HG02970 (cell line): Measurements from ENCODE around the gene DMAC2.
"Not testable (repeated sequence)": the region's sequence is repeated elsewhere in the genome, so short reads cannot be mapped to it uniquely, and the experiment has no call there.

Experiments used
- ATAC-seq: cut with Tn5 transposase; IDR thresholded peaks from one replicate; pipeline ENCODE4 v1.9.1; 2021; ENCODE audit warnings: mild to moderate bottlenecking, moderate library complexity, moderate number of reproducible peaks; ENCODE audit not compliant: unreplicated experiment, low FRiP score

DMAC2 gene

DNA sequence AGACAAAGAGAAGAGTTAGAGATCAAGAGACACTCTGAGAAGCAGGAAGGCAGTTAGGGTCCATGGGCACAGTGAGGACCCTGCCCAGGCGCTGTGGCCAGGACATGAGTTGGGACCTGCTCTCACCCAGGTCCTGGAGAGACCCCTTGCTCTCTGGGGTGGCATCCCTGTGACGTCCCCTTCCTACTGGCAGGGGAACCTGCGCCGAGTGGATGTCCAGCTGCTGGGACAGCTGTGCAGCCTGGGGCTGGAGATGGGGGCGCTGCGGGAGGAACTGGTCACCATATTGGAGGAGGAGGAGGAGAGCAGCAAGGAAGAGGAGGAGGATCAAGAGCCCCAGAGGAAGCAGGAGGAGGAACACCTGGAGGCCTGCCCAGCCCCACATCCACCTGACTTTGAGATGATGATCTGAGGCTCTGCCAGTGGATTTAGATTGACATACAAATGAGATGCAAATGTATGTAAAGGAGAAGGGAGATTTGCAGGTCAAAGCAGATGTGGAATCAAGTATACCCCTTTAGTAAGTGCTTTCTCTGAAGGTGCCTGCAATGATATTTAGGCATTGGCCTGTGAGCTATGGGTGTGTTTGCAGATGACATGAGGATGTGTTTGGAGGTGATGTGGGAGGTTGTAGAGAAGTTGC lies 4.2 kb upstream of the DMAC2 start:
- ATAC-seq, result no peak

DNA sequence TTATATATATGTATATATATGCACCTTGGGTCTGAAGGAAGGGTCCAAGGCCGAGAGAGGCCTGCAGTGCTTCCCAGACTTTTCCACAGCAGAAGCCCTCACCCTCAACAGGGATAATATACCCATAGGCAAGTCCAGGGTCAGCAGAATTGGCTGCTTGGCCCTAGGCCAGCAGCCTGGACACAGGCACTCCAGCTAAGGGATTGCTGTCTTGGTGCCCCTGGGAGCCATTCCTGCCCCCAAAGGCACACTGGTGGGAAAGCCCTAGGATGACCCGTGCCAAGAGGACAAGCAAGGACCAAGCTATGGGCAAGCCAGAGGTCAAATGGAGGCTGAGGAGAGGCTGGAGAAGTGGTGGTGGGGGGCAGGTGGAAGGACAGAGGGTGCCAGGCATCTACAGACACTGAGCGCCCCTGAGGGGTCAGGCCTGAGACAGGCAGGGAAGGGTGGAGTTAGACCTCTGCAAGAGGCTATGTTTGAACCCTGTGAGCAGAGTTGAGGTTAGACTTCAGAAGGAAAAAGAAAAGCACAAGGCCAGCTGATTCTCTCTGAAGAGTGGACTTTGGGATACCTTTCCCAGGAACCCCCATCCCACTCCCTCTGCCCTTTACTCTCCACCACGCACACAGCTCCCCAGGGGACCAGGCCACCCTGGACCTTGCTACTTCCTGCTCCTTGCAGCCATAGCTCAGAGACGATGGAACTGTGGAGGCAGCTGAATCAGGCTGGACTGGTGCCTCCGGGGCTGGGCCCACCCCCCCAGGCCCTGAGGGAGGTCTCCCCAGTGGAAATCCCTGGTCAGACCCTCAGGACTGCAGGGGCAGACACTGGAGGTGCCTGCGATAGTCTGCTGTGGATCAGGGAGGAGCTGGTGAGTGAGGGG lies 3.0 kb upstream of the DMAC2 start, which contains the start of gene ERICH4:
ERICH4 (plus strand) TSS at position 684 of the 883 bp plus-strand sequence; CDS start at position 698, 14 bp downstream.
- no peak for ATAC-seq

GRCh38 chr19:41441321-41441945 lies 1.7 kb upstream of the DMAC2 start:
- ATAC-seq, result no peak

DNA sequence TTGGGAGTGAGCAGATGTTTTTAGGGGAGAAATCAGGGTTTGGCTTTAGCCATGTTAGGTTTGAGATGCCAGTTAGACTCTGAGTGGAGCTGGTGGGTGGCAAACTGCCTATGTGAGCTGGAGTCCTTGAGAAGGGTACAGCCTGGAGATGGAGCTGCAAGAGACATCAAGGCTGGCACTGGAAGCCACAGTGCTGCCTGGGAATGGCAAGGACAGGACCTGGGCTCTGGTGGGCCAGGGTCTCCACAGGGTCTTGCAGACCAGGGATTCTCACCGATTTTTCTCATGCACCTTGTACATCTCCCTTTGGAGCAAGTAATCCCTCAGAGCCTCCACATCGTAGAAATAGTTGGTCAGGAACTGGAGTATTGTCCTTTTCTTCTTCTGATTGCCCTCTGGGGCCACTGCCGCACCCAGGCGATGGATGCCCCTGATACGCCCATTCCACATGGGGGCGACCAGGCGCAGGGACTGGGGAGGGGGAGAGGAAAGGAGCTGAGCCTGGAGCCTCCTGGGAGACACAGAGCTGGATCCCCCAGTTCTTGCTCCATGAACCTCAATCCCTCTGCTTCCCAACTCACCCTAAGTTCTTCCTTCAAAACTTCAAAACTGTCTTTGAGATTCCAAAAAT lies 1.7 kb downstream of the DMAC2 start:
- ATAC-seq, result no peak

GRCh38 chr19:41436674-41436951 lies 3.1 kb downstream of the DMAC2 start:
- no peak for ATAC-seq

DNA sequence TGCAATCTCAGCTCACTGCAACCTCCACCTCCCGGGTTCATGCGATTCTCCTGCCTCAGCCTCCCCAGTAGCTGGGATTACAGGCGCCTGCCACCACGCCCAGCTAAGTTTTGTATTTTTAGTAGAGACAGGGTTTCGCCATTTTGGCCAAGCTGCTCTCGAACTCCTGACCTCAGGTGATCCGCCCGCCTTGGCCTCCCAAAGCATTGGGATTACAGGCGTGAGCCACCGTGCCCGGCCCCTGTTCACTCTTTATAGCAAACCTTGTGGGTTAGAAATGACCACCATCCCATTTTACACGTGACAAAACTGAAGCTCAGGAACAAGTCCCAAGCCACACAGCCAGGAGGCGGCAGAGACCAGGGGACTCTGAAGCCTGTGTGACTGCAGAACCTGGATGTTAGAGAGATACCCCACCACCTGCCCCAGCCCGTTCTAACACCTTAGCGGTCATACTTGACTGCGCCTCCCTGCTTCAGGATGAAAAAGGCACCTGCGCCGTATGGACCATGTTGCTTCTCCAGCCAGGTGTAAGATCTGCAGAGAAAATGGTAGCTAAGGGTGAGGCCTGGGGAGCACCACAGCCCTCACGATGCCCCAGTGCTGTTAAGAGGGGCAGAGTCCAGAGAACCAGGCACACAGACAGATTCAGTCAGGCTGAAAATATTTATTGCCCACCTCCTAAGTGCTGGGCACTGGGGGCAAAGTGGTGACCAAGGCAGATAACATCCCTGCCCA lies 3.6 kb downstream of the DMAC2 start:
- no peak for ATAC-seq

DNA sequence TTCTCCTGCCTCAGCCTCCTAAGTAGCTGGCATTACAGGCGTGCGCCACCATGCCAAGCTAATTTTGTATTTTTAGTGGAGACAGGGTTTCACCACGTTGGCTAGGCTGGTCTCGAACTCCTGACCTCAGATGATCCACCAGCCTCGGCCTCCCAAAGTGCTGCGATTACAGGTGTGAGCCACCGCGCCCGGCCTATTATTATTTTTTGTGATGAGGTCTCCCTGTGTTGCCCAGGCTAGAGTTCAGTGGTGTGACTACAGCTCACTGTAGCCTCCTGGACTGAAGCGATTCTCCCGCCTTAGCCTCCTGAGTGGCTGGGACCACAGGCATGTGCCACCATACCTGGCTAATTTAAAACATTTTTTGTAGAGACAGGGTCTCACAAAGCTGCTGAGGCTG lies 4.3 kb downstream of the DMAC2 start:
- not testable (repeated sequence) for ATAC-seq

GRCh38 chr19:41434450-41434849 lies 5.3 kb downstream of the DMAC2 start:
- no peak for ATAC-seq

DNA sequence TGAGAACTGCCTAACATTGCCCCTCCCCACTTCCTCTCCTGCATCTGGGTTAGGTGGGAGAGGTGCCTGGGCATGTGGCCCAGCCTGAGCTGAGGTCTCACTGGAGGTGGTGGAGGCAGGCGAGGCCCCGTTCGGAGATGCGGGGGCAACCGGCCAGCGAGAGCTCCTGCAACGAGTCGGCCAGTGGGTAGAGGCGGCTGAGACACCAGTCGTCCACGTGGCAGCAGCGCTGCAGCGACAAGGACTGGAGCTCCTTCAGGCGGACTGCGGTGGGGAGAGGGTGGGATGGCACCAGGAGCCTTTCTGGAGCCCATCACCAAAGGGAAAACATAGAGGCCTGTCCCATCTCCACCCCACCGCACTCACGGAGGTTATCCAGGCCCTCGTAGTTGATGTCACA lies 6.5 kb downstream of the DMAC2 start:
- no peak for ATAC-seq

- no peak for ATAC-seq
Observed at GRCh38 chr19:41431426-41432386, 8.0 kb downstream of the DMAC2 start.

DNA sequence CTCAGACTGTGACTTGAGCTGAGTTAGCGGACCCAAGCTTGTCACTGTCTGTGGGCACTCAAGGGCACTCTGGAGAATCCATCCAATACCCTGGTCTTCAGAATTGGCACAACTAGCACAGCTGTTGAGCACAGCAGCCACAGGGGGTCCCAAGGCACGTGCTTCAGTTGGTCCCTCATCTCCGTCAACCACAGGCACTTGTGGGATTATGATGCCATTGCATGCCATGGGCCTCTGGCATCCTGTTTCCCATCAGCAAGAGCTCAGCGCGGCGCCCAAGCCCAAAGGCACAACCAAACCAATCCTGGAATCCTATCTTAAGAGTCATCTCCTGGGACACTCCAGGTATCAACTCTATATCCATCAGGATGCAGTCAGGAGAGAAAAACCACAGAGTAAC lies 8.8 kb downstream of the DMAC2 start:
- ATAC-seq, result no peak

GRCh38 chr19:41428481-41428859 lies 11.2 kb downstream of the DMAC2 start:
- ATAC-seq, result no peak

DNA sequence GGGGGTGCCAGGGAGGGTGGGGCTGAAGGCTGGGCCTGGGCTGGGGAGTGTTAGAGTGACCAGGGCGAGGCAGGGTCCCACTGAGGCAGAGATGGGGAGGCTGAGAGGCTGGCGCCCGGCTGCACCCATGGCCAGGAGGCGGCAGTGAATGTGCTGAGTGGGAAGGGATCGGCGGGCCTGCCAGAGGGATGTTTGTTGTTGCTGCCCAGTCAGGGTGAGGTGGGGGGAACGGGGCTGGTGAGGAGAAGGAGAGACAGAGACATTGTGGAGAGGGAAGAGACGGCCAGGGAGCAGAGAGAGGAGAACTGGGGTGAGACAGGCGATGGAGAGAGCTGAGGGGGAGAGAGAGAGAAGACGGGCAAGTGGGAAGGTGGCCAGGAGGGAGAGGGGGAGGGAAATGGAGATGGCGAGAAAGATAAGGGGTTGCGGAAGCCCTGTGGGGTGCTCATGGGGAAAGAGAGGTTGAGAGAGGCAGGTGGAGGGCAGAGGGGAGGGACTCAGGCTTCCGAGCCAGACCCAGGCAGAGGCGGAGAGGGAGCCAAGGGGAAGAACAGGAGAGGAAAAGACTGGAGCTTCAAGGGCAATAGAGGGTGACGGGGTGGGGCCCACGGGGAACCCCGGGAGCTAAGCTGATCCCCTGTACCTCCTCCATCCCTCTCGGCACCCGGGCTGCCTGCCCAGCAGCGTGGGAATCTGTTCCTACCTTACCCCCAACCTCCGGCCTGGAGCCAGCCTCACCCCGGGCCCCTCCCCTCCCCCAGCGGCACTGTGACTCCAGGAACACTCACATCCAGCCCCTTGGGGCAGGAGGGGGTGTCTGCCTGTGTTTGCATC lies 11.8 kb downstream of the DMAC2 start:
- ATAC-seq, result no peak

DNA sequence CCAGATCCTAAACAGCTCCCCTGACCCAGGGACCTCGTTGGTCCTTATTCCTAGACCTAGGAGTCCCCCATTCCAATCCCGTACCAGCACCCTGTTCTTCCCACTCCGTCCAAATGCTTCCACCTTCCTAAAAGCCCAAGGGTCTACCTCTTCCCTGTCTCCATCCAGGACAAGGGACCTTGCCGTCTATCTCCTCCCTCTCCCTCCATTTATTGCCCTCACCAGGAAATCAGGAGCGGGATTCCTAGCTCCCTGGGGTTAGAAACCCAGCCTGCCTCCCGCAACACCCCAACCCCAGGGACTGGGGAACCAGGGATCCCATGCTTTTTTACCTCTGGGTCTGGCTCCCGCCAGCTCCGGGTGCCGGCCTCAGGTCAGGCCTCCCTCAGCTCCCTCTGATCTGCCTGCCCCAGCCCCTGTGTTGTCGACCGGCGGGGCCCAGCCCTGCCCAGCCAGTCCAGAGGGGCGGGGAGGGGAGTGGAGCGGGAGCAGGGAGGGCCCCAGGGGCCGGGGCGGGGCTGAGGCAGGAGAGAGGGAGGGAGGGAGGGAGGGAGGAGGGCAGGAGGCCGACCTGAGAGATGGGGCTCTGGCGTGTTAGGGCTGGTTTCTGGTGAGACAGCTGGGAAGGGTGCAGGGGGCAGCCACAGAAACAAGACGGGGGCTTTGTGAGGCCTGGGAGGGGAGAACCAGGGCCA lies 12.6 kb downstream of the DMAC2 start, which contains the start of gene B3GNT8:
B3GNT8 (minus strand) TSS at position 423 of the 695 bp plus-strand sequence. CDS start 596 bp downstream, outside the sequence.
- no peak for ATAC-seq

DNA sequence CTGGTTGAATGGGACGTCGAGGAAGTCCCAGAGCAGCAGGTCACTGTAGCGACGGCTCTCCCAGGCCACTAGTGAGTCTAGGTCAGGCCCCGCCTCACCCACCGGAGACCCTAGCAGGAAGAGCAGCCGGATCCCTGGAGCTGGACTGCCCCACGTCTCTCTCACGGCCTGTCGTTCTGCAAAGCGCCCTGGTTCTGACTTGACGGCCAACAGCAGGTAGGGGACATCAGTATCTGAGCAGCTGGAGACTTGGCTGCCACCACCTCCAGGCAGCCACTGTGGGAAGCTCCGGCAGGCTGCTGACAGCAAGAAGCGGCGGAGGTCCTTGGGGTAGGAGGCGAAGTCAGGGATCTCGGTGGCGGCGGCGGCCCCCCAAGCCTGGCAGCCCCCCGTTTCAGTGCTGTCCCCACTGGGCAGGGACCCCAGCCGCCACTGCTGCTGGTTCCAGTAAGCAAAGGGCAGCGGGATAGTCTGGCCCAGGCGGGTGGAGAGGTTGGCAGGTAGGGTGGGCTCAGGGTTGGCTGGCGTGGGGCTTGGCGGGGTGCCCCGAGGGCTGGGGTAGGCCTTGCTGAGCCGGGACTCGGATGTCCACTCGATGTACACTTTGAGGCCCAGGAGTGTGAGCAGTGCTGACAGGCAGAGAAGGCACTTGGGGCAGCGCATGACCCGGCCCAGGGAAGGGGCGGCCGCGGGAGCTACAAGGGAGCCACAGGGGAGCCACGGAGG lies 13.4 kb downstream of the DMAC2 start:
- ATAC-seq, result no peak

DNA sequence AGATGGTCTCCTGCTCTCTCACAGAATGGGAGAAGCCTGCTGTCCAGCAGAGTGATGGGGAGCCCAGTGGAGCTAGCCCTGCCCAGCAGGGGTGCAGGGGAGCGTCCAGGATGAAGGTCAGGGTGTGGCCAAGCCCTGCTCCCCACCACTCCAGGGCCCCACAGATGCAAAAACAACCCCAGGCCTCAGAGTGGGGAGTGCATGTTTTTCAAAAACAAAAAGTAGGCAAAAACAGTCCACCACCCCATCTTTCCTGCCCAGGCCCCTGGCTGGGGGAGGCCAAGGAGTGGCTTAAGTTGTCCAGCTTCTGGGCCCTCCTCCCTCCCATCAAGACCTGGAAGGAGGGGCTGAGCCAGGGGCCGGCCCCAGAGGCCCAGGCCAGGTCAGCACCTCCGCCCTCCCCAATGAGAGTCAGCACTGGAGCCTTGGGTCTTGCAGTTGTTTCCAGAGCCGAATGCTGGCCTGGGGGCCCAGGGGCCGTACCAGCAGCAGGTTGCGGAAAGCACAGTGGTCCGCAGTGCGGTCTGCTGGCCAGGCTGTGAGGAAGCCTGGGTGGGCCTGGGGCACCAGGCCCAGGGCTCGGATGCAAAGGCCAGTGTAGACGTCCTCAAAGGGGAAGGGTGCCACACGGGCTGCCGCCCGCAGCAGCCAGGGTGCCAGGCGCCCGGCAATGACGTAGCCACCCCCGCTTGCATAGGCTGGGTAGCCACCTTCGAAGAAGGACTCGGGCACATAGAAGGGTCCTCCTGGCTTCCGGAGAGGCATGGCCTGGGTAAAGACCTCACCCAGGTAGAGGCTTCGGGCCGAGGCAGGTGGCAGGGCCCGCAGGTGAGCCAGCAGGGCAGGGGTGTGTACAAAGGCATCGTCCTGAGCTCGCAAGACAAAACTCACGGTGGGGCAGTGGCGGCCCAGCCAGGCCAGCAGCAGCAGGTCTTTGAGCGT lies 14.3 kb downstream of the DMAC2 start:
- no peak for ATAC-seq
